Breast epithelium (tissue), 3 donors: Measurements from ENCODE around the gene POLE3.
"Not testable (repeated sequence)": the region's sequence is repeated elsewhere in the genome, so short reads cannot be mapped to it uniquely, and the experiment has no call there.

Experiments
- POLR2A ChIP-seq: fragments of 450-650 bp; IDR thresholded peaks from one replicate; pipeline ENCODE4 v1.6.1; 2016; ENCODE audit warnings: antibody characterized with exemption, mild to moderate bottlenecking, moderate library complexity
- TF ChIP-seq, protein P1 (sequence below), 3 donors: fragments of 450-650 bp; IDR thresholded peaks; one replicate each; pipeline ENCODE4 v1.5.1; 2016 to 2017; ENCODE audit warnings: antibody characterized with exemption in 3 of 3, mild to moderate bottlenecking in 3 of 3, moderate library complexity in 3 of 3

DNA sequence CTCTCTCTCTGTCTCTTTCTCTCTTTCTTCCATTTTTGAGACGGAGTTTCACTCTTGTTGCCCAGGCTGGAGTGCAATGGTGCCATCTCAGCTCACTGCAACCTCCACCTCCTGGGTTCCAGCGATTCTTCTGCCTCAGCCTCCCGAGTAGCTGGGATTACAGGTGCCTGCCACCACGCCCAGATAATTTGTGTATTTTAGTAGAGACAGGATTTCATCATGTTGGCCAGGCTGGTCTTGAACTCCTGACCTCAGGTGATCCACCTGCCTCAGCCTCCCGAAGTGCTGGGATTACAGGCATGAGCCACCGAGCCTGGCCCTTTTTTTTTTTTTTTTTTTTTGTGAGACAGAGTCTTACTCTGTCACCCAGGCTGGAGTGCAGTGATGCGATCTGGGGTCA lies 29.0 kb downstream of the POLE3 start:
- TF ChIP-seq, protein P1, sequence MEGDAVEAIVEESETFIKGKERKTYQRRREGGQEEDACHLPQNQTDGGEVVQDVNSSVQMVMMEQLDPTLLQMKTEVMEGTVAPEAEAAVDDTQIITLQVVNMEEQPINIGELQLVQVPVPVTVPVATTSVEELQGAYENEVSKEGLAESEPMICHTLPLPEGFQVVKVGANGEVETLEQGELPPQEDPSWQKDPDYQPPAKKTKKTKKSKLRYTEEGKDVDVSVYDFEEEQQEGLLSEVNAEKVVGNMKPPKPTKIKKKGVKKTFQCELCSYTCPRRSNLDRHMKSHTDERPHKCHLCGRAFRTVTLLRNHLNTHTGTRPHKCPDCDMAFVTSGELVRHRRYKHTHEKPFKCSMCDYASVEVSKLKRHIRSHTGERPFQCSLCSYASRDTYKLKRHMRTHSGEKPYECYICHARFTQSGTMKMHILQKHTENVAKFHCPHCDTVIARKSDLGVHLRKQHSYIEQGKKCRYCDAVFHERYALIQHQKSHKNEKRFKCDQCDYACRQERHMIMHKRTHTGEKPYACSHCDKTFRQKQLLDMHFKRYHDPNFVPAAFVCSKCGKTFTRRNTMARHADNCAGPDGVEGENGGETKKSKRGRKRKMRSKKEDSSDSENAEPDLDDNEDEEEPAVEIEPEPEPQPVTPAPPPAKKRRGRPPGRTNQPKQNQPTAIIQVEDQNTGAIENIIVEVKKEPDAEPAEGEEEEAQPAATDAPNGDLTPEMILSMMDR (IDR thresholded peaks at IDR 0.05), result not testable (repeated sequence)
- TF ChIP-seq POLR2A, result not testable (repeated sequence)
